NCI-H2081 (cell line): Measurements from ENCODE around the gene SCN5A.
A peak's percentile ranks its signal among the peaks of the same experiment; 100 is the strongest.

Experiments
- DNase-seq, 2 experiments: peaks; one replicate each; lab custom pipeline; 2025; lab: John Stamatoyannopoulos, UW

SCN5A gene

DNA sequence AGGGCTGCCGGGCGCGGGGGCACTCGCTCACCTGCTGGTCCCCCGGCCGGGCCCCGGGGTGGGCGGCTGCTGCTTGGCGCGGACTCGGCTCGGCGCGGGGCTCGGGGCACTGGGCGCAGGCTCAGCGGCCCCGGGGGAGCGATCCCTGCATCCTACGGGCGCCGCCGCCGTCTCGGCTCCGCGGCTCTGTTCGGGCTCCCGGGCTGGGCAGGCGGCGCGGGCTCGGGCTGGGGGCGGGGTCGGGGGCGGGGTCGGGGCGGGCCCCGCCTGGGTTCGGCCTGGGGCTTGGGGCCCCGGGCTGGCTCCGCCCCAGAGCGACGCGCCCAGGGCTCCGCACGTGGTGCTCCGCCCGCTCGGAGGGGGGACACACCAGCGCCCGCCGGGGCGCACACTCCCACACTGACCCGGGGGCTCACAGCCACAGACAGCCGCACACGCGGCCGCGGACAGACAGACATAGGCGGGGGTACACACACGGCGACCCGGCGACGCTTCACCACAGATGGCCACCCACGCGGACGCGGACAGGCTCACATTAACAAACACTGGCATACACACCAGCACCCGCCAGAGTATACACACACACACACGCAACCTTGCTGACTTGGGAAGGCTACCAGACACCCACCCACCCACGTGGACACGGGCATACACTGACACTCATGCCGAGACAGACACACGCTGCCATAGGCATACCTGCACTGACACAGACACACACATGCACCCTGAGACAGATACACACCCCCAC, at the start of gene SCN5A:
SCN5A (minus strand) TSS at position 188 of the 748 bp plus-strand sequence. CDS start 16,380 bp downstream, outside the sequence.
- DNase-seq = peak; percentile 25 to 61

DNA sequence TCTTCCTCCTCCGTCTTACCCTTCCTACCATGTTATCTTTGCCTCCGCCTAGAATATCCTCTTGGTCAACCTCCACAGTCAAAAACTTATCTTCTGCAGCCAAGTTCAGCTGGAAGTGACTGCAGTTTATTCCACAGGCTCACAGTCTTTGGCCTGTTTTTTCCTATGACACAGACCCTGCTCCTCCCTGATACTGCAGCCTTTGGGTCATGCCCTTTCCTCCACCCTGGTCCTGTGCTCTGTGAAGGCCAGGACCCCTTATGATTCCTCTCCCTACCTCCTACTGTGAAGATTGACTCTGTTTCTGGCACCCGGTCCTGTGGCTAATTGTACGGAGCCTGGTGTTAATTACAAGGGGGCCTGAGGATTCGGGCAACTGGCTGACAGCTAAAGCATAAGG, 49.3 kb upstream of the SCN5A start:
- DNase-seq = no peak

DNA sequence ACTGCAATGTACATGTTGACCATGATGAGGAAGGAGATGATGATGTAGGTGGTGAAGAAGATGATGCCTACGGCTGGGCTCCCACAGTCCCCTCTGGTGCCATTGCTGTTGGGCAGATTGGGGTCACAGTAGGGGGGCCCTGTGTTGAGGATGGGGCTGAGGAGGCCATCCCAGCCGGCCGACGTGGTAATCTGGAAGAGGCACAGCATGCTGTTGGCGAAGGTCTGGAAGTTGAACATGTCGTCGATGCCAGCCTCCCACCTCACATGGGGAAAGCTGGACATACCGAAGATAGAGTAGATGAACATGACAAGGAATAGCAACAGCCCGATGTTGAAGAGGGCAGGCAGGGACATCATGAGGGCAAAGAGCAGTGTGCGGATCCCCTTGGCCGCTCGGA, 48.6 kb upstream of the SCN5A start:
- no peak for DNase-seq

- DNase-seq = no peak
Measured at GRCh38 chr3:38696034-38696433, 46.5 kb upstream of the SCN5A start.

DNA sequence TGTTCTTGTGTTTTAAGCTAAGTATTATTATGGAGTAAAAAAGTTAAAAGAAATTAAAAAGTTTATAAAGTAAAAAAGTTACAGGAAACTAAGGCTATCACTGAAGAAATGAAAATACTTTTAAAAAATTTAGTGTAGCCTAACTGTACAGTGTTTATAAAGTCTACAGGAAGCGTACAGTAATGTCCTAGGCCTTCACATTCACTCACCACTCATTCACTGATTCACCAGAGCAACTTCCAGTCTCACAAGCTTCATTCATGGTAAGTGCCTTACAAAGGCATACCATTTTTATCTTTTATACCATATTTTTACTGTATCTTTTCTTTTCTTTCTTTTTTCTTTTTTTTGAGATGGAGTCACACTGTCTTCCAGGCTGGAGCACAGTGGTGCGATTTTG, 40.7 kb upstream of the SCN5A start:
- DNase-seq = no peak

DNA sequence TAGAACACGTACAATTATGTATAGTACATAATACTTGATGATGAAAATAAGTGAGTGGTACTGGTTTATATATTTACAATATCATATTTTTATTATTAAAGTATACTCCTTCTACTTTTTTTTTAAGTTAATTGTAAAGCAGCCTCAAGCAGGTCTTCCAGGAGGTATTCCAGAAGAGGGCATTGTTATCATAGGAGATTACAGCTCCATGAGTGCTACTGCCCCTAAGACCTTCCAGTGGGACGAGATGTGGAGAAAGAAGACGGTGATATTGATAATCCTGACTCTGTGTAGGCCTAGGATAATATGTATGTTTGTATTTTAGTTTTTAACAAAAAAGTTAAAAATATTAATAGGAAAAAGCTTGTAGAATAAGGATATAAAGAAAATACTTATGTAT, 40.3 kb upstream of the SCN5A start:
- DNase-seq = no peak

GRCh38 chr3:38689346-38689745, 39.9 kb upstream of the SCN5A start:
- no peak for DNase-seq

DNA sequence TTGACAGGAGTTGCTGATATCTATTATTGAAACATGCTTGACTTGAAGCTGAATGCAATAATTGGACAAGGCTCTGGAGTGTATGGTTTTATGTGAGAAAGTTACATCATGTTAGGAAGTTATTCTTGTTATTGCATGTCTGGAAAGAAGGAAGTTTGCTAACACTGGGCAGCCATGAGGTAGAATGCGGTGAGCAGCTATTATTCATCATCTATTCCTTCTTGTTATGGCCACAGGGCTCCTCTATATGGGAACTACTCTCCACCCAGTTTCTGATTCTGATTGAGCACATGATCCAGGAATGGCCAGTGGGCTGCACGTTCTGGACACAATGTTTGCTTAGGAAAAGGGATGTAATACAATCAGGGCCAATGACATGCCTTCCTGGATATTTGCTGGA, 37.8 kb upstream of the SCN5A start:
- DNase-seq = no peak

DNA sequence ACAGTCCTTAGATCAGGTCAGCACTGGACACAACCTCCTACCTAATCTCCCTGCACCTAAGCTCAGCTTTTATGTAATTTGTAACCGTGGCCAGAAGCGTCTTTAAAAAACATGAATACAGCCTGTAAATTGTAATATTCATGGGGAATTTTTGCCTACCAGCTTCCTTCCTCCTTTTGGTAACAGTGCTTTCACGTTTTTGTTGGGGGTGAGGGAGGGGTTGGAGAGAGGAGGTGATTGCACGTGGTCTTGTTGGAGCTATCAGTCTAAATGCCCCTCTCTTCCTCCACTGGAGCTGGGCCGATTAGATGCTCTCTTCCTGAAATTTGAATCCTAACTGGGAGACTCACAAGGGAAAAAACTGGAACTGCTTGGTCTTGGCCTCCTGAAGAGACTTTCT, 35.1 kb upstream of the SCN5A start:
- DNase-seq = no peak

DNA sequence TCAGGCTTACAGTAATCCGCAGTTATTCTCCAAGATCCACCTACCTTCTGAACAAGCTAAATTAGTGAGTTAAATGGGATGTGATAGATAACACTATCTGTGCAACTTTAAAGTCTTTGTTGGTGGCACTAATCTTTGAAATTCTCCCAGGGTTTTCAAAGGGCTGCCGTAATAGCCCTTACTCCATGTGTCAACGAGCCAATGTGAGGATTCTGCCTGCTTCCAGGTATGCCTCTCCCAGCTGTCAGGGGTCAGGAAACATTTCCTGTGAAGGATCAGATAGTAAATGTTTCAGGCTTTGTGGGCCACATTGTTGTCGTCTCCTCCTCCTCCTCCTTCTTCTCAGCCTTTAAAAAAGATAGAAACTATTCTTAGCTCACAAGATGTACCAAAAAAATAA, 20.2 kb upstream of the SCN5A start:
- DNase-seq = no peak

GRCh38 chr3:38662544-38662943, 13.1 kb upstream of the SCN5A start:
- peak in 1 of 2 experiments; percentile 42 for DNase-seq

GRCh38 chr3:38658841-38659240, 9.4 kb upstream of the SCN5A start:
- DNase-seq = no peak

GRCh38 chr3:38657369-38657768, 7.9 kb upstream of the SCN5A start:
- no peak for DNase-seq

DNA sequence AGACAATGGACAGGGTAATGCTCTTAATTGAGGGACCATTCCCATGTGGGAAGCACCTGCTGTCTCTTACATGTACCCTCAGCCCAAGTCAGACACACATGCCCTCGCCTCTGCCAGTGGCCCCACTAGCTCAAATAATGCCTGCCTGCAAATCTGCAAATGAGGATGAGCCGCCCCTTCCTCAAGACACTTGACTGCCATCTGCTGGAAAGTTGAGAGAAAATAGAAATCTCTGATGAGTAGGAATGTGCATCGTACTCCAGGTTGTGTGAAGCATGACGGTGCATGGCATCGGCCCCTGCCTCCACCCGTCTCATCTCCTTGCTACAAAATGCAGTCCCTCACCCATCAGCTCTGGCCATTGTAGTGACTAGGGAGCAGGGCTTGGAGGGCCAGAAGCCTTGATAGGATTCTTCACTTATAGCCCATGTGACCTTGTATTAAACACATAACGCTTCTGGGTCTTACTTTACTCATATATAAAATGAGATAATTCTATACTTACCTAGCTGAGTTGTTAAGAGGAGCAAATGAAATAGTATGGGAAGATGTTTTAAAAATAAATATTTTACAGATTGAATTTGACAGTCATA, 6.3 kb upstream of the SCN5A start:
- peak; percentile 57 to 68 for DNase-seq

- DNase-seq = no peak
Measured at GRCh38 chr3:38653685-38654537, 4.4 kb upstream of the SCN5A start.

- DNase-seq = no peak
Measured at GRCh38 chr3:38652934-38653333, 3.4 kb upstream of the SCN5A start.

GRCh38 chr3:38651153-38651789, 1.8 kb upstream of the SCN5A start:
- peak; percentile 46 to 76 for DNase-seq

DNA sequence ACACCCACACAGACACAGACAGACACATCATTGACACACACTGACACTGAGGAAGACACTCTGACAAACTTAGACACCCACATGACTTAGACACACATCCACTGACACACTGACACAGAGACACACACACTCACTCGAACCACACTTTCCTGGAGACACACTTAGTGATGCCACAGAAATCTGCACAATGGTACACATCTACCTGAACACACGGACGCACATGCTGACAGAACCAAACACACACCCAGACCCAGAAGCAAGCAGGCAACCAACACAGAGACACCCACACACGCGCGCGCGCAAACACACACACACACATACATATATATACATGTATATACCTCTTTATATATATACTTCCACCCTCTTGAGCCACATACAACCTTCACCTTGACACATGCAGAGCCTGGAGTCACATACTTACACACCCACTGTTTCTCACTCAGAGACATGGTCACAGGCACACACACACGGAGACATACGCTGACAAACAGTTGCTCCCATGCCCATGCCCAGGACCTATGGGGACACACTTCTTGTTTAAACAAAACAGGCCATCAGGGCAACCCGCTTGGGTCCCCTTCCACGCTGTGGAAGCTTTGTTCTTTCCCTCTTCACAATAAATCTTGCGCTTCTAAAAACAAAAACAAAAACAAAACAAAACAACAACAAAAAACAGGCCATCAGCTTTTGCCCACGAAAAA, 913 bp upstream of the SCN5A start:
- DNase-seq = no peak

GRCh38 chr3:38648659-38649499, 608 bp downstream of the SCN5A start:
- DNase-seq = no peak

- DNase-seq = no peak
Measured at GRCh38 chr3:38648024-38648658, 1.3 kb downstream of the SCN5A start.
